ENCODE results near the gene PUSL1.

PUSL1 gene, protein sequence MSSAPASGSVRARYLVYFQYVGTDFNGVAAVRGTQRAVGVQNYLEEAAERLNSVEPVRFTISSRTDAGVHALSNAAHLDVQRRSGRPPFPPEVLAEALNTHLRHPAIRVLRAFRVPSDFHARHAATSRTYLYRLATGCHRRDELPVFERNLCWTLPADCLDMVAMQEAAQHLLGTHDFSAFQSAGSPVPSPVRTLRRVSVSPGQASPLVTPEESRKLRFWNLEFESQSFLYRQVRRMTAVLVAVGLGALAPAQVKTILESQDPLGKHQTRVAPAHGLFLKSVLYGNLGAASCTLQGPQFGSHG

GRCh38 chr1:1307923-1308755 lies at the start of gene PUSL1, which contains the start of gene ACAP3:
Gene PUSL1 (plus strand): TSS chr1:1308597. CDS start chr1:1308644, 47 bp downstream.
Gene ACAP3 (minus strand): TSS chr1:1307930. CDS start chr1:1307815, 115 bp downstream.
- peak; percentile 88 to 95 for DNase-seq

DNA sequence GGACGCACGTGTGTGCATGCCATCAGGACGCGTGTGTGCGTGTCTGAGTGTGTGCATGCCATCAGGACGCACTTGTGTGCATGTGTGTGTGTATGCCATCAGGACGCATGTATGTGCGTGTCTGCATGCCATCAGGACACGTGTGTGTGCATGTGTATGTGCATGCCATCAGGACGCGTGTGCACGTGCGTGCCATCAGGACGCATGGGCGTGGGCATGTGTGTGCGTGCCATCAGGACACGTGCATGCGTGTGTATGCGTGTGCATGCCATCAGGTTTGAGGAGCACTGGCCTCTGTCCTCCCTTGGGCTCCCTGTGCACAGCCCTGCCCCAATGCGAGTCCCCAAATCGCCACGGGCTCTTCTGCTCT lies 49.3 kb upstream of the PUSL1 start:
- DNase-seq = no peak

GRCh38 chr1:1259540-1259939 lies 48.9 kb upstream of the PUSL1 start:
- no peak for DNase-seq

DNA sequence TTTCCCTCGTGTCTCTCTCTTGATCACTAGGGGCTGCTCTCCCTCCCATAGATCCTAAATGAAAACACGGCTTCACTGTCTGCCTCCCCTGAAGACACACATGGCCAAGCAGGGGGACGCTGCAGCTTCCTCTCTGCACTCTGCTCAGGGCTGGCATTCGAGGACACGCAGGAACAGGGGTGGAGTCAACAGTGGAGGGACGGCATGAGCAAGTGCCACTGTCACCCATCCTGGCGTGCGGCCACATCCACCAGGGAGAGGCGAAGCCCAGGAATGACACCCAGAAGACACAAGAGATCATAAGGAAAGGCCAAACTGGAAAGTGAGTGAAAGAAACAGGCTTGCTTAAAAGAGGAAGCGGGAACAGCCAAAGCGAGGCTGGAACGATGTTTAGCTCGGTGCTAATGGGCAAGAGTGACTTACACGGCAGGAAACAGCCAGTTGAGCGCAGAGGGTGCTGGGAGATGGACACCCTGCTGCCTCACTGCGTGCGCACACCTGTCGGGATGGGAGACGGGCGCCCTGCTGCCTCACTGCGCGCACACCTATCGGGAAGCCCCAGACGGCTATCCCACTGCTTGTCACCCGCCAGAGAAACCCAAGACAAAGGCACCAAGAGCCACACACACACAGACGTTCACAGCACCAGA lies 48.3 kb upstream of the PUSL1 start:
- no peak for DNase-seq

GRCh38 chr1:1260843-1261560 lies 47.4 kb upstream of the PUSL1 start:
- DNase-seq = no peak

DNA sequence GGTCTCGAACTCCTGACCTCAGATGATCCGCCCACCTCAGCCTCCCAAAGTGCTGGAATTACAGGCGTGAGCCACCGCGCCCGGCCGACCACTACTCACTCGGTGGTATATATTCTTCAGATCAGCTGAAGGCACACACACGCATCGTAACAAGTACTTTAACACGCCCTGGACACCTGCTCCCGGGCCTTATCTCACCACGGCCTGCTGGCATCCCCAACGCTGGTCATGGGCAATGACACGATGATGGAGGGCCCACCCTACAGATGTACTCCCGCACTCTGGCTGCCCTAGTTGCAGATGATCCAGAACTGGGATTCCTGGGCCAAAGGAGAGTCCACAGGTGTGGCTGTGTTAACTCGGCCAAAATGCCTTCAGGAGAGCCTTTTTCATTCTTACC lies 46.3 kb upstream of the PUSL1 start:
- DNase-seq = no peak

GRCh38 chr1:1262758-1263157 lies 45.6 kb upstream of the PUSL1 start:
- DNase-seq = no peak

DNA sequence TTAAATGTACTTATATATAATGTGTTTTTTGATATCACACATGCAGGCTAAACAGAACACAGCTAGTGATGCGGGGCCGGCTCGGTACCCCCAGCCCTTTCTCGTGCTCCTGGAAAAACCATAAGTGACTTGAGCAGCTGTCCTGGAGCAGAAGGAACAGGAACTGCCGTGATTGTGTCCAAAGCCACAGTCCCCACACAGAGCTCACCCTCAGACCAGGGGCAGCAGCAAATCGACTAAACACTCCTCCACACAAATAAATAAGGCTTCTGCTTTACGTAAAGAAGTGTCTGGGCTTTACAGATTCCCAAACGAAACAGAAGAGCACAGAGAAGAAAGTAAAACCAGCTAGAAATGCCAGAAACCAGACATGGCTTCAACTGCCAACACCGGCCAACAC lies 44.4 kb upstream of the PUSL1 start:
- no peak for DNase-seq

DNA sequence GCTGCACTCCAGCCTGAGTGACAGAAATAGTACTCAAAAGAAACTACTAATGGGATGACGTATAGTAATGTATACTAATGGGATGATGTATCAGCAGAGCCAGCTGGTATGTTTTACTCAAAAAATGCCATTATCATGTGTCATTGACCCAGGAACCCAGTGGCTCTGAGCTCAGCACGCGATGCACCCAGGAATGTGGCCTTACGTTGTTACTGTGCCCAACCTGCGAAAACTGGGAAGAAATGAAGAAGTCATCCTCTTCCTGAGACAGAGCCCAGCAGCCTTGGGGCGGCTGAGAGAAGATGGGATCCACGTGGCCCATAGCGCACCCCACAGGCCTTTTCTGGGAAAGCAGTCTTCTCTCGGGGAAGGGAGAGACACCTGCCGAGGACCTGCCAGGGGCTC lies 43.5 kb upstream of the PUSL1 start:
- DNase-seq = no peak

DNA sequence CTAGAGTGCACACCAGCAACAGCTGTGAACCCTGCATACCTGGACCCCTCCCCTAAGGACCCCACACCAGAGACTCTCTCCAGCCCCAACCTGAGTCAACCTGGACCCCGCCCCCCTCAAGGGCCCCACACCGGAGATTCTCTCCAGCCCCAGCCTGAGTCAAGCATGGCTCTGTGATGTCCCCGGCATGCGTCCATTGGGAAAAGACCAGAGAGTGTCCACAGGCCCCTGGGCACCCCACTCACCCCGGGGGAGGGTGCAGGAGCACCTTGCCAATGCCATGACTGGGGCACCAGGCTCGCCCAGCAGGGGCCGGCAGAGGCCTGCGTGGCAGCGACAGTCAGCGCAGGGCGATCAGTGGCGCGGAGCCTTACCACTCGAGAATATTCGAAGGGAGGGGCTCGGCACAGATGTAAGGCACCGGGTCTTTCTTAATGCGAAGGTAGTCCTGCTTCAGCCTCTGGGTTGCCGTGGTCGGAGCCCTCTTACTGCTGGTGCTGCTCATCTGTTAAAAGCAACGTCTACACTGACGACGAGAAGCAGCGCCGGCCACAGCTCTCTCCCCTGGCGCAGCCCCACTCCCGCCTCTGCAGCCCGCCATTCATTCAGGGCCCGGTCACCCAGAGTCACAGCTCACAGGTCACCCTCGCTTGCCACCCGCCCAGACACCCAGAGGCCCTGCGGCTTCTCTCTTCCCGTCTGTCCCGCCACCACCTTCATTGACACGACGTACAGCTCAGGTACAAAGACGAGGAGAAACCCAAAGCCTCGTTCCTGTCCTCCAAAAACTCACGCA lies 40.7 kb upstream of the PUSL1 start:
- no peak for DNase-seq

DNA sequence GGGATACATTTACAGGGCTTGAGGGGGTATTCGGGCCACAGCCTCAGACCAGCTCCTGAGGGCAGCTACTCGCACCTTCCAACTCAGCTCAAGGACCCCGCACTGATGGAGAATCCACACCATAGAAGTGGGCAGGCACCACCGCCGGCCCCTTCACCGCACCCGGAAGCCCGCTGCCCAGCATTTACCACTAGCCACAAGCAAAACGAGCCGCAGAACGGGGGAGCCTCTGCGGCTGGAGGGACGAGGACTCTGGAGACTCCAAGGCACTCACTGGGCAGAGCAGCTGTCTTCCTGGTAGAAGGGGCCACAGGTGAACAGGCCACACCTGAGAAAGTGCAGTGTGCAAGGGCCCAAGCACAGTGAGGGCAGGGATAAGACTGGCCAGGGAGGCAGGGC lies 40.1 kb upstream of the PUSL1 start:
- DNase-seq = no peak

DNA sequence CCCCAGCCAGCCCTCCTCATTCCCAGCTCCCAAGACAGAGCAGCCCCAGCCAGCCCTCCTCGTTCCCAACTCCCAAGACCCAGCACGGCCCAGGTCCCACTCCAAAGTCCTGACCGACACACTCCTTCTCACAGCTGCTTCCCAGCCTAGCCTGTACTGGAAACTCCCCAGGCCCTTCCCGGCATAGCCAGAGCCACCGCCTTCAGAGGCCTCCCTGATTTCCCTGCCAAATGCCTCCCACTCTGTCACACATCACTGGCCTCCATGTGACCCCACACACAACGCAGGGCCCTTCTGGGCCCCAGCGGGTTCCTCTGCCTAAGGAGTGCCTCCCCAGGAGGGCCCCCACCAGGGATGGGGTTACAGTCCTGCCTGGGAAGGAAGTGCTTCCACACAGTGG lies 37.6 kb upstream of the PUSL1 start:
- no peak for DNase-seq

- no peak for DNase-seq
Measured at GRCh38 chr1:1272341-1273208, 35.8 kb upstream of the PUSL1 start.

- DNase-seq = no peak
Measured at GRCh38 chr1:1273209-1273511, 35.2 kb upstream of the PUSL1 start.

DNA sequence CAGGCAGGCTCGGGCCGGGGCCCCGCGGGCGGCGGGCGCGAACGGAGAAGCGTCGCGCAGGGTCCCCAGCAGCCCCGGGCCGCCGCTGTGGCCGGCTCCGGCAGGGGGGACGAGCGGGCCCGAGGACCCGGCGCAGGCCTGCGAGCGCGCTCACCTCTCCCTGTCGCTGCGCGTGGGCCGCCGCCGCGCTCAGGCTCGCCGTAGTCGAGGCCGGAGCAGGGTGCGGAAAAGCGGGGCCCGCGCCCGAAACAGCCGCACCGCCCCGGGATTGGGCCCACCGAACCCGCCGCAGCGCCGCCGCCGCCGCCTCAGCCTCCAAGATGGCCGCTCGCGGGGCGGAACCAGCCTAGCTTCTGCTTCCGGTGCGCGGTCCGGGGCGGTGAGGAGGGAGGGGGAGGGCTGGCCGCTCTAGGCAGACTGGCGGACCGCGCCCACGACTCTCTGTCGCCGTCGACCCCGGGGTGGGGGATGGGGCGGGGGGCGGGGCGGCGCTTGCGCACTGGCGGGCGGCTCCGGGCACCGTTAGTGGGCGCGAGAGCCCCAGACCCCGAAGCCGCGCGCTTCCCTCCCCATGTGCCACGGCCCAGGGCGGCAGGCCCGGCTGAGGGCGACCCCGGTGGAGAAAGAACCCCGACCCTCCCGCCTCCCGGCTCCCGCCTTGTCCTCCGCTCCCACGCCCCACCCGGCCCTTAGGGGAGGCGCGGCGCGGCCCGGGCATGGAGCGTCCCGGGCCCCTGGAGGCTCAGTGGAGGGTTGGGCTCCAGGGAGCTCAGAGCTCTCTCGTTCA lies 34.7 kb upstream of the PUSL1 start, which contains the start of gene UBE2J2:
Gene UBE2J2, minus strand, starts transcription at position 343 of the 787 bp plus-strand sequence. CDS start 5,862 bp downstream, outside the sequence.
- DNase-seq = peak; percentile 46 to 94

DNA sequence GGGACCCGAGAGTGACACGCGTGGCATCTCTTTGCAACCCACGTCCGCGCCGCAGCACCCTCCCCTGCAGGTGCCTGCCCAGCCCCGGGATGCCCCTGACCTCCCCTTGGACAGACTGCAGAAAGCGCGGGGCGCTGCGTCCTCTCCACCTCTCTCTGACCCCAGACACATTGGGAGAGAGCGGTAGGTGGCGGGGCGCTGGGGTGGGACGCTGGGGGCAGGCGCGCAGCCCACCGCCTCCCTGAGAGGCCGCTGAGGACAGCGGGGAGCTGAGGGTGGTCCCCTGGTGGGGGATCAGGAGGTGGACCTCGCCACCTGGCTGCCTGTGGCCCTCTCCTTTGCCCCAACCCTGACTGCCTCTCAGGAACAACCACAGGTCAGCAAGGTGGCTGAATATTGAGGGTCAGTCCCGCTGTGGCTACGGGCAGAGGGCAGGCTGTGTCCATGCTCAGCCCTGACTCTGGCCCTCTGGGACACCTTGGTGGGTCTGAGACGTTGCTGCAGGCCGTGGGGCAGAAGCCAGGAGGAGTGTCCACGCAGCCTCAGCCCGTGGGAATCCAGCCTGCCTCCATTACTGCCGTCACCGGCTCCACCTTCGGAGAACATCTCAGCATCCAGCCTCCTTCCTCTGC lies 34.0 kb upstream of the PUSL1 start:
- DNase-seq = no peak

GRCh38 chr1:1274931-1275431 lies 33.4 kb upstream of the PUSL1 start:
- DNase-seq = no peak

DNA sequence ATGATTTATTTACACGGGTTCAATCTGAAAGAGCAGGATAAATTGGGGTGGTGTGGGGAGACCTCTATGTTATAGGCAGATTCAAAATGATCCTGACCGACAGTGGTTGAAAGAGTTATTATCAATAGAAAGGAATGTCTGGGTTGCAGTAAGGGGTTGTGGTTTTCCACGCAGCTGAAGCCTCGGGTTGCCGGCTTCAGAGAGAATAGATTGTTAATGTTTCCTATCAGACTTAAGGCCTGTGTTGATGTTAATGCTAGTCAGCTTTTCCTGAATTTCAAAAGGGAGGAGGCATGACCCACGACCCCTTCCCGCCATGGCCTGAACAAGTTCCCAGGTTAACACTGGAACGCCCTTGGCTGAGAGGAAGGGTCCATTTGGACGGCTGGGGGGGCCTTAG lies 32.6 kb upstream of the PUSL1 start:
- no peak for DNase-seq

DNA sequence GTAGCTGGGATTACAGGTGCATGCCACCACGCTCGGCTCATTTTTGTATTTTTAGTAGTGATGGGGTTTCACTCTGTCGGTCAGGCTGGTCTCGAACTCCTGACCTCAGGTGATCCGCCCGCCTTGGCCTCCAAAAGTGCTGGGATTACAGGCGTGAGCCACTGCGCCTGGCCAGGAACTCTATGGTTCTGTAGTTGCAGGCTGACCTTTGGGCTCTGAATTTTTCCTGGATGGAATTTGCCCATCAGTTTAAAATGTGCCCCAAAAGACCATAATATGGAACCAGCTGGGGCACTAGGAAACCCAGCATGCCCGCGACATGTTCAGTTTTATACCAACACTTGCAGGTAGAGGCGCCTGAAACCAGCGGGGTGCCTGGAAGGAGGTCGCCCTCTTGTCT lies 29.8 kb upstream of the PUSL1 start:
- no peak for DNase-seq

DNA sequence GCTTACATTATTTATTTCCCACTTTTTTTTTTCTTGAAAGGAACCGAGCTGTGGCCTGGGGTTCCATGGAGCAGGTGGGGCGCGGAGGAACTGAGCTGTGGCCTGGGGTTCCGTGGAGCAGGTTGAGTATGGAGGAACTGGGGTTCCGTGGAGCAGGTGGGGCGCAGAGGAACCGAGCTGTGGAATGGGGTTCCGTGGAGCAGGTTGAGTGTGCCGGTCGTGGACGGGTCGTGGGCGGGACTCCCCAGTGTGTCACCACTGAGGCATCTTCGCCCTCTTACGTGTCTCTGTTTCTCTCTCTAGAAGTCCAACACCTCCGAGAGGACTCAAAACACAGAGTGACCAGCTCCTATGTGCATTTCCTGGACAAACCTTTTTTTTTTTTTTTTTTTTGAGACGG lies 29.4 kb upstream of the PUSL1 start:
- no peak for DNase-seq
